NCI-H1436 treated with DMSO at 0.1 percent for 48 hours (cell line): ENCODE measurements around the gene LTV1.
"Not testable (repeated sequence)": the region's sequence is repeated elsewhere in the genome, so short reads cannot be mapped to it uniquely, and the experiment has no call there.

Experiments used
- DNase-seq: peaks from one replicate; lab custom pipeline; 2025; lab: John Stamatoyannopoulos, UW

The LTV1 gene, protein sequence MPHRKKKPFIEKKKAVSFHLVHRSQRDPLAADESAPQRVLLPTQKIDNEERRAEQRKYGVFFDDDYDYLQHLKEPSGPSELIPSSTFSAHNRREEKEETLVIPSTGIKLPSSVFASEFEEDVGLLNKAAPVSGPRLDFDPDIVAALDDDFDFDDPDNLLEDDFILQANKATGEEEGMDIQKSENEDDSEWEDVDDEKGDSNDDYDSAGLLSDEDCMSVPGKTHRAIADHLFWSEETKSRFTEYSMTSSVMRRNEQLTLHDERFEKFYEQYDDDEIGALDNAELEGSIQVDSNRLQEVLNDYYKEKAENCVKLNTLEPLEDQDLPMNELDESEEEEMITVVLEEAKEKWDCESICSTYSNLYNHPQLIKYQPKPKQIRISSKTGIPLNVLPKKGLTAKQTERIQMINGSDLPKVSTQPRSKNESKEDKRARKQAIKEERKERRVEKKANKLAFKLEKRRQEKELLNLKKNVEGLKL

DNA sequence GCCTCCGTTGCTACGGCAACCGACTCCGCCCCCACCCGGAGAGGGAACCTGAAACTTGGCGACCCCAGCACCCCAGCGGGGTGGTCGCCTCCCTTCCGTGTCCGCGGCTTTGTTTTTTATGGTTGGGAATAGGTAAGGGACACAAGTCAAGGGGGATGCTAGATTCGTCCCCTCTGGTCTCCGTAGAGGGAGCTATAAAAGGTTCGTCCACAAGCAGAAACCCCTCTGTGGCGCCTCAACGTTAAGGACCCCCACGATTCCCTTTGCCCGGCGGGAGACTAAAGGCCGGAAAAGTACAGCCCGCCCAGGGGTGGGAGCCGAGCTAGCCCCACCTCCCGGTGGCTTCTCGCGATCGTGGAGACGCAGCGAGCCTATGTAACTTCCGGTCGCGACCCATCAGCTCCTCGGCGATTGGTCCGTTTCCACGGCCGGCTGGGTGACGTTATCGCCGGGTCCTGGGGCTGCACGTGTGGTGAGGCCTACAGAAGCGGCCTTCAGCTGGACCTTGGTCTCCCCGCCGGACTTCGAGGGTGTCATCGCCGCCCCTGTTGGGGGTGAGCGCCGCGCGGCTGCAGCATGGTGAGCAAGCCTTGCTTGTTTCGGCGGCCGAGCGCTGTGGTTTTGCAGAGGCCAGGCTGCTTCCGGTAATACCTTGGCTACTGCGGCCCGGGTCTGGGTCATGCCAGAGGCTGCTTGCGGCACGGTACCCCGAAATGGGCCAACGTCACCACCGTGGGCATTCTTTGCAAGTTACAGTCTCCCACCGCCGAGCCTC, at the start of gene LTV1:
Gene LTV1 (plus strand): TSS at position 437 of the 775 bp plus-strand sequence. CDS start 140 bp downstream, at position 577.
- peak; percentile 69 for DNase-seq

DNA sequence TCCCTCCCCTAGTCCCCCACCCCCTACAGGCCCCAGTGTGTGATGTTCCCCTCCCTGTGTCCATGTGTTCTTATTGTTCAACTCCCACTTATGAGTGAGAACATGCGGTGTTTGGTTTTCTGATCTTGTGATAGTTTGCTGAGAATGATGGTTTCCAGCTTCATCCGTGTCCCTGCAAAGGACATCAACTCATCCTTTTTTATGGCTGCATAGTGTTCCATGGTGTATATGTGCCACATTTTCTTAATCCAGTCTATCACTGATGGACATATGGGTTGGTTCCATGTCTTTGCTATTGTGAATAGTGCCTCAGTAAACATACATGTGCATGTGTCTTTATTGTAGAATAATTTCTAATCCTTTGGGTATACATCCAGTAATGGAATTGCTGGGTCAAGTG, 46.6 kb upstream of the LTV1 start:
- DNase-seq, result not testable (repeated sequence)

DNA sequence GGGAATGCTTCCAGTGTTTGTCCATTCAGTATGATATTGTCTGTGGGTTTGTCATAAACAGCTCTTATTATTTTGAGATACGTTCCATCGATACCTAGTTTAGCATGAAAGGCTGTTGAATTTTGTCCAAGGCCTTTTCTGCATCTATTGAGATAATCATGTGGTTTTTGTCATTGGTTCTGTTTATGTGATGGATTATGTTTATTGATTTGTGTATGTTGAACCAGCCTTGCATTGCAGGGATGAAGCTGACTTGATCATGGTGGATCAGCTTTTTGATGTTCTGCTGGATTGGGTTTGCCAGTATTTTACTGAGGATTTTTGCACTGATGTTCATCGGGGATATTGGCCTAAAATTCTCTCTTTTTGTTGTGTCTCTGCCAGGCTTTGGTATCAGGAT, 44.7 kb upstream of the LTV1 start:
- DNase-seq, result not testable (repeated sequence)

DNA sequence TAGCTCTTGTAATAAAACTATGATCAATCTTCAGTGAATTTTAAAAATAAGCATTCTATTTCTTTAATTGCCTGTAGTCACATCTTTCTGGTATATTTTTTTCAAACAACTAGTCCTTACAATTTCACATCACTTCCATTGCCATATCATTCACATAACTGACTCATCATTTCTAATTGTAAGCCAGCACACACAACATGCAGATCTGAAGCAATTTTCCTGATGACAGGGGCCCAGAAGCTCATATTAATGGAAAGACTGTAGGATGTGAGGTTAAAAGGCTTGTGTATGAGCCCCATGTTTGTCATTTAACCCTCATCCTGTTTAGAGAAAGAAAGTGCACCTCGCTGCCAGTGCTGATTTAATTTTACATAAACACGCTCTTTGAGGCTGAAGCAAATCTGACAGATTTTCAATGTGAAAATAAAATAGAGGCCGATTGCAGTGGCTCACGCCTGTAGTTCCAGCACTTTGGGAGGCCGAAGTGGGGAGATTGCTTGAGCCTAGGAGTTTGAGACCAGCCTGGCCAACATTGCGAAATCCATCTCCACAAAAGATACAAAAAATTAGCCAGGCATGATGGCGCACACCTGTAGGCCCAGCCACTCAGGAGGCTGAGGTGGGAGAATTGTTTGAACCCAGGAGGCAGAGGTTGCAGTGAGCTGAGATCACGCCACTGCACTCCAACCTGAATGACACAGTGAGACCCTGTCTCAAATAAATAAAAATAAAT, 40.1 kb upstream of the LTV1 start:
- no peak for DNase-seq

DNA sequence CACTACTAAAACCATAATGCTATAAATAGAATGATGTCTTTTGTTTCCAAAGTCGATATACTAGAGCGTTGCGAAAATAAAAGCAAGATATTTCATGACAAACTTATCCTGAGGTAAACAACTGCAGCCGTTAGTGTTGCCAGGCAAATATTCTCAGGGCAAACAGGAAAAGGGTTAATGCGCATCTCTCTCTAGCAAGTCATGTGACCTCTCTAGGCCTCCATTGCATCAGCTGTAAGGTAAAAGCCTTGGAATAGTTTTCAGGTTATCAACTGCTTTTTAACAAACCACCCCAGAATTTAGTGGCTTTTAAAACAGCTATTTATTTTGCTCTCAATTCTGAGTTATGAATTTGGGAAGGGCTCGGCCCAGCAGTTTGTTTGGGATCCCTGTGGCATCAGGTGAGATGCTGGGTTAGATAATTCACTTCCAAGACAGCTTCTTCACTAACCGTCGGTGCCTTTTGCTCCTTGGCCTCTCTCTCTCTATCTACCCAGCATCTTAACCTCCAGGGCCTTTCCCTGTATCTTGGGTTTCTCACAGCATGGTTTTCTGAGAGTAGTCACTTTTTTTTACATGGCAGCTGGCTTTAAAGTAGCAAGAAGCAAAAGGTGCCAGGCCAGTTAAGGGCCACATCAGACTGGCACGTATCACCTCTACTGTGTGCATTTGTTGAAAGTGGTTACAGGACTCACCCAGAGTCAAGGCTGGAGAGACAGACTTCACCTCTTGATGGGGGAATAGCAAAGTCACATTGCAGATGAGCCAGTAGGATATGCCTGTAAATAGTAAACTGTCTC, 39.2 kb upstream of the LTV1 start:
- DNase-seq, result no peak

DNA sequence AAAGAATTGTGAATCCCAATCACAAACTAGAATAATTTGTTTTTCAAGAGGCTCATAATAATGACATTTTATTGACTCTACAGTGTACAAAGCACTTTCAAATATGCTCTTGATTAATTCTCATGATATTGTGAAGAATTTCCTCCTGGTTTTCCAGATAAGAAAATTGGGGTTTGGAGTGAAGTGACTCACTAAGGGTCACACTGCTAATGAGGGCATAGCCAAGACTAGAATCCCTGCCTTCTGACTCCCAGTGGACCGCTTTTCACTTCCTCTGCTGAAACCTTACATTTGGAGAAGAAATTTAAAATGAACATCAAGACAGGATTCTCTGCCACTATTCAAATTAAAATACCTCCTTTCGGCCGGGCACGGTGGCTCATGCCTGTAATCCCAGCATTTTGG, 38.3 kb upstream of the LTV1 start:
- no peak for DNase-seq

DNA sequence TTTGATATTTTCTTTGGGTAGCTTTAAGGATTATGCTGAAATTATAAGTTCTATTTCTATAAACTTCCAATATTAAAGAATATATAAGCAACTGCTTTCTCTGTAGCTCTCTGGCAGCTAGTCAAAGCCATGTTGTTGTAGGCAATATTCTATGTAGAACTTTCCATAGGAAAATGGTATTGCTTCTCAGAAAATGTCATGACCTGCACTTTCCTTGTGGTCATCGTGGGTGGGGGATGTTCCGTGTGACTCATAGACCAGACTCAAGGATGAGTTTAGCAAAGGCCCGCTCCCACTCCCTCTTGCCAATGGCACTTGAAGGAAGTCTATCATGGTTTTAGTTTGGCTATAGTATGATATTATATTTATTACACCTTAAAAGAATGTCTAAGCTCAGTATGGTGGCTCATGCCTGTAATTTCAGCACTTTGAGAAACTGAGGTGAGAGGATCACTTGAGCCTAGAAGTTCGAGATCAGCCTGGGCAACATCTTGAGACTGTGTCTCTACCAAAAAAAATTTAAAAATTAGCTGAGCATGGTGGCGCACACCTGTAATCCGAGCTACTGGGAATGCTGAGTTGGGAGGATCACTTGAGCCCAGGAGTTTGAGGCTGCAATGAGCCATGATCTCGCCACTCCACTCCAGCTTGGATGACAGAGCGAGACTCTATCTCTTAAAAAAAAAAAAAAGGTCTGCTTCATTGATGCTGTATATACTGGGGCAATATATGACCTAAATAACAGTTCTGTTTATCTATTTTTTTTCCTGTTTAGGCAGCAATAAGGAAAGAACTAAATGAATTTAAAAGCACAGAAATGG, 36.6 kb upstream of the LTV1 start:
- DNase-seq, result no peak

DNA sequence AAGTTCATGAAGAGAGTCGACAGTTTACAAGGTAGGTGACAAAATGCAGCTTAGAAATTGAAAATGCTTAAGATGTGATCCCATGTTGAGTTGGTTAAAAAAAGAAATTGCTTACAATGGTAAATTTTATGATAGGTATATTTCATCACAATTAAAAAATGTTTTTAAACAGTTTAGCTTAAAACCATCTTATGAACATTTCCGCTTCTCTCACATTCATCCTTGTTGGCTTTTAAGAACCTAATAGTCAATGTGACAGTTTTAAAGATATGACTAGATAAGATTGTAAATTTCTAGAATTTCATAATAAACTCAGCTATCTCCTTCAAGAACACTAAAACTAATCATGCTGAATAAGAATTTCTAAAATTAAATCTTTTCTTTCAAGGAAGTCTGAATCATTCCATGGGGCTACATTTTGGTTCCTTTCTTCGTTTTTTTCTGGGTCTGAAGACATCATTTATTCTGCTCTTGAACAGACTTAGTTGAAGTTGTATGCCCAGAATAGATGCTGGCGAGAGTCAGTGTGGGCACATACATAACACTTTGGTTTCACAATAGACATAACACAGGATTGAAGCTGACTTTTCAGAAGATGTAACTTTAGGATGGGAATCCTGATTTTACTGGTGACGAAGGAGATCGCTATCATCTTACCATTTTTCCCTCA, 35.9 kb upstream of the LTV1 start:
- no peak for DNase-seq

DNA sequence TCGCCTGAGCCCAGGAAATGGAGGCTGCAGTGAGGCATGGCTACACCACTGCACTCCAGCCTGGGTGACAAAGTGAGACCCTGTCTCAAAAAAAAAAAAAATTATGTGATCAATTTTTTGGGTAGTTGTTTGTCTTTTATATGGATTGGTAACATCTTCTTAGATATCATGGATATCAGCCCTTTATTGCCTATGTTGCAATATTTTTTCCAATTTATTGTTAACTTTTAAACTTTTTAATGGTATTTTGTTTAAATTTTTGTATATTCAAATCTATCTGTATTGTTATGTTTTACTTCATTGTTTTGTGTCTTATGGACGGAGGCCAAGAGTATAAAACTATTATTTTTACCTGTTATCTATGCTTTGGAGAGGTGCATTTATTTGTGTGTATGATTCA, 32.4 kb upstream of the LTV1 start:
- DNase-seq, result no peak

DNA sequence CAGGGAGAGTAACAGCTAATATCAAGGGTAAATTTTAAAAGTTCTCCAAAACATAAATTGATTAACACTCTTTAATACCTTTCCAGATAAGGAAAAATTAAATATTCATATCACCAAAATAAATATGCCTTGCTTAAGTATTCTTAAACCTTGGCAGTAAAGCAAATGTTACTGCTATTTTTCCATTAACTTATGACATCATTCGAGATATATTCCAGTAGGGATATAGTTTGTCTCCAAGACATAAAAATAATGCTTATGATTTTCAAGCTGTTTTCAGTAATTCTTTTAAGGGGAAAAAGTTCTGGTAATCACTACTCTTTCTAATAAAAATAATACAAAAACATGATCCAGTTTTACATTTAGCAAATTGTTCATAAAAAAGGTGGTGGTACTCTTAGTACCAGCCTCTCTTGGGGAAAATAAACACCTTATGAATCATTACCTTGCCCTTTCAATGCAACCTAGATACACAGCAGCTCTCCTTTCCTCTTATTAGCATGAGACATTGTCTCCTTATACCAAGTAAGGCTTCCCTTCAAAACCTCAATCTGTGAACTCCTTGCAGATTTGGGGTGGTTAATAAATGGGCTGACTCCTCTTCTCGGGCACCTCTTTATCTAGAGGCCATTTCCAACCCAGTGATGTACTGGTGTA, 31.5 kb upstream of the LTV1 start:
- no peak for DNase-seq

DNA sequence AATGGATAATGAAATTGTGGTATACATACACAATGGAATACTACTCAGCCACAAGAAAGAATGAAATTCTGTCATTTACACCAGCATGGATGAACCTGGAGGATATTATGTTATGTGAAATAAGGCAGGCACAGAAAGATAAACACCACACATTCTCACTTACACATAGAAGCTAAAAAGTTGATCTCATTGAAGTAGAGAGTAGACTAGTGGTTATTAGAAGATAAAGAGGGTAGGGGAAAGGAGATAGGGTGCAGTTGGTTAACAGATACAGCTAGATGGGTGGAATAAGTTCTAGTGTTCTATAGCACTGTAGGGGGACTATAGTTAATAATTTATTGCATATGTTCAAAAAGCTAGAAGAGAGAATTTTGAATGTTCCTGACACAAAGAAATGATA, 25.5 kb upstream of the LTV1 start:
- DNase-seq, result no peak

DNA sequence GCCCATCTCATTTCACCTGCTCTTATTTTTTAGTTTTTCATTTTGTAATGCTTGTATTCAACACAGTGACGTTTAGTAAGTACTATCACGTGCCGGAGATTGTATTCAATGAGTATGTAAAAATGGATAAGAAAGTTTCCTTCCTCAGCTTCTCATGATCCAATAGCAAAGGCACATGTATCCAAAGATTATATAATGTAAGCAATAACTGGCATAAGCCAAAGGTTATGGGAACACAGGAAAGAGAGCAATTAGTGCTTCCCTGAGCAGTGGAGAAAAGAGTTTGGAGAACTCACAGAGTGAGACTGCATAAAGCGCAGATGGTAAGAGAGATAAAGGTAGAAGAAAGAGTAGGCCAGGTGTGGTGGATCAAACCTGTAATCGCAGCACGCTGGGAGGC, 21.8 kb upstream of the LTV1 start:
- no peak for DNase-seq

DNA sequence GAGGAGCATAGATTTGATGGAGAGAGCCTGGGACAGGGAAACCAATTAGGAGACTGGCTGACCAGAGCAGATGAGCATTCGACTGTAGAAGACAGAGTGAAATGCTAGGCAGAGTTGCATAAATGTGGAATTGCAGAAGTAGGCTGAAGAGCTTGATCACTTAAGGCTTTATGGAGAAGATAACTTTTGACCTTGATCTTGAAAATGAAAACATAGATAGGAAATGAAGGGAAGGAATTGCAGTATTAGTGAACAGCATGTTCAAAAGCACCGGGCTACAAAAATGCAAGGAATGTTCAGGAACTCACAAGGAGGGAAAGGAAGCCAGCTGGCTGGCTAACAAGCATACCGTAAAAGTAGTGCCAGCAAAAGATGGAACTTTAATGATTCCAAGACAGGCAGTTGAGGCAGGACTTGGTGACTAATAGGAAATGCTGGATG, 20.5 kb upstream of the LTV1 start:
- no peak for DNase-seq

DNA sequence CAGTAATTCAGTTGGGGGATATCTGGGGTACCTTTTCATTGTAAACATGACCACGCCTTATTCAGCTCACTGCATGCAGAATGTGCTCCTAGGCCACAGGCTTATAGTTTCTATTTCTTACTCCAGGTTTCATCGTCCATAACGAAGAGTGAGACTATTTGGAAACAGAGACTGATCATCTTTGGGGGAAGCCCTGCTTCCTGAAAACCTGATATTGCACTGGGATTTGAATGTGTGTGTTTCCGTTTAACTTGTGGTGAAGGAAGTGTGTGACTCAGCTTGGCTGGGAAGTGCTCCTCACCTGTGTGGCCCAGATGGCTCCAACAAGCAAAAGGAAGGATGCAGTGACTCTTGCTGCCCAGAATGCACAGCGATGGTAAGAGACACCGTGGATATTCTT, 19.6 kb upstream of the LTV1 start:
- no peak for DNase-seq

DNA sequence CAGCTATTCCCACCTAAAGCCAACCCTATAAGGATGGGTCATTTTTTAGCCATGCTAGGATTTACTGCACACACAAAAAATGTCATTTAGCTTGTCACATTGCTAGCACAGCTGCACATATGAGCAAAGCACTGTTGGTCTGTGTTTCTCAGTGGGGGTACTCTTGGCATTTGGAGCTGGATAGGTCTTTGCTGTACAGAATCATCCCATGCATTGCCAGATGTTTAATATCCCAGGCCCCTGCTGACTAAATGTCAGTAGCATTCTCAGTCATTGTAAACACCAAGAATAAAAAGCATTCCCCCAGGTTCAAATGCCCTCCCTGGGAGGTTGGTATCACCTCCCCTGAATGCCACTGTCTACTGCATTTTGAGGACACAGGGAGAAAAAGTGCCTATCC, 14.6 kb upstream of the LTV1 start:
- DNase-seq, result no peak

DNA sequence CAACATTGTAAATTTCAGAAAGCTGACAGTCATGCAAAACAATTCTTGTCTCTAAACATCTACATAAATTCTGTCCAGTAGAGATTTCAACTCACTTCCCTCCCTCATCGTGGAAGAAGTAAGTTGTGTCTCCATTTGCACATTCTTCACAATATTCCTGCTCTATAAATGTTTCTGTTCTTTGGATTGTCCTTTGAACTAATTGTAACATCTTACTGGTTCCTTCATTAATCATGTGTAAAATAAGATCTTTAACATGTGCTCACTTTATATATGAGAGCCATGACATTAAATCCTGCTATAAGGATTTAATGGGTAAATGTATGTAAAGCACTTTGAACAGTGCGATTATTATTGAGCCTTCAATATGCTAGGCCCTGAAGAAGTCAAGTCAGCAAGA, 7.0 kb upstream of the LTV1 start:
- no peak for DNase-seq

DNA sequence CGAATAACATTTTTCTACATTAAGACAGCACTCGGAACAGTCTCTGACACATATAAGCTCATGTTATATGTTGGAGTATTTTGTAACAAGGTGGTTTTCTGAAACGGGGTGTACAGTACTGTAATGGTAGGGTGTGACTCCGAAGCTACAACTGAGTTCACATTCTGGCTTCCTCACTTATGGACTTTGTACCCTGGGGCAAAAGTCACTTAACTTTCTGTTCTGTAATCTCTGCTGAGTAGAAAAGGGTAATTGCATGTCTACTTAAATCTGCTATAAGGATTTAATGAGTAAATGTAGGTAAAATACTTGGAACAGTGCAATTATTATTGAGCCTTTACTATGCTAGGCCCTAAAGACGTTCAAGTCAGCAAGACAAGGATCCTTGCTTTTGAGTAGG, 4.7 kb upstream of the LTV1 start:
- no peak for DNase-seq

DNA sequence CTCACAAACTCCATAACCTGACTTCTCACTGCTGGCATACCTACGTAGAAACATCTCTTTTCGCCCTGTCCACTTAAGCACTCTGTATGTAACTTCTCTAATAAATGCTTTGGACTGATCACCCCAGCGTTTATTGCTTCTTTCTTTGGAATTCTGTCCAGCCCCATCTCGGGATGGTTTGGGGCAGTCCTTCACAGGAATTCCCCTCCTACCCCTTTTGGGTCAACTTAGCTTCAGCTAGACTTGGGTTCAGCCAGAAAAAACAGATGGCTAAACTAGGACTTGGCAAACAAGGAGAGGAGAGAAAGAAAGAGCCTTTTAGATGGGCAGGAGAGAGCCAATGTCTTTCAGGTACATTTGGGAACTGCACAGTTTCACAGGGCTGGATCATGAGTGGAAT, 3.9 kb upstream of the LTV1 start:
- no peak for DNase-seq

DNA sequence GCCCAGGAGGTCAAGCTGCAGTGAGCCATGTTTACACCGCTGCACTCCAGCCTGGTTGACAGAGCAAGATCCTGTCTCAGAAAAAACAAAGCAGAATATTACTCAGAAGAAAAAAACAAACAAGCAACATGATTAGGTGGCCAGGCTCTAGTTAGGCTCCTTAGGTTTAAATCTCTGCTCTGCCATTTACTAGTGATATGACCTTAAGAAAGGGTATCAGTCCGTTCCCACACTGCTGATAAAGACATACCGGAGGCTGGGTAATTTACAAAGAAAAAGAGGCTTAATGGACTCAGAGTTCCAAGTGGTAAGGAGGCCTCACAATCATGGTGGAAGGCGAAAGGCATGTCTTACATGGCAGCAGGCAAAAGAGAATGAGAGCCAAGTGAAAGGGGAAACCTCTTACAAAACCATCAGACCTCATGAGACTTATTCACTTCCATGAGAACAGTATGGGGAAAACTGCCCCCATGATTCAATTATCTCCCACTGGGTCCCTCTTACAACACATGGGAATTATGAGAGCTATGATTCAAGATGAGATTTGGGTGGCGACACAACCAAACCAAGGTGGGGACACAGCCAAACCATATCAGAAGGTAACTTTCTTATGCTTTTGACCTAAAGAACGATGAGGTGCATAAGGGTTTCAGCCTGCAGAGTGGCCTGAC, 2.4 kb upstream of the LTV1 start:
- DNase-seq, result no peak
